Keratinocyte (primary cell): Measurements from ENCODE around the gene ELMOD1. TPM values are rescaled to one million over a fixed set of nuclear protein-coding genes. Genes with fewer than 3 reads are reported as not detected.

Experiments used
- DNase-seq: peaks from one replicate; pipeline ENCODE4 v3.0.0-alpha.2; 2011; ENCODE audit warnings: low read depth, missing footprints, low spot score
- FAIRE-seq: peaks from 2 replicates; lab custom pipeline; 2011; peaks lifted over from hg19 to GRCh38; lab: Jason Lieb, UNC
- H2AFZ ChIP-seq: 2 replicates; pipeline ENCODE4 v1.6.0; 2012; ENCODE audit warnings: low read length, control low read depth, inconsistent platforms; ENCODE audit not compliant: control insufficient read depth
- H3K27ac ChIP-seq: 2 replicates; pipeline ENCODE4 v1.5.1; 2011; ENCODE audit warnings: low read length; ENCODE audit not compliant: control insufficient read depth, insufficient read depth
- H3K27me3 ChIP-seq: 3 replicates; pipeline ENCODE4 v1.6.0; 2011; ENCODE audit warnings: low read length; ENCODE audit not compliant: control insufficient read depth, insufficient read depth; ENCODE audit errors: extremely low read depth
- H3K36me3 ChIP-seq, 2 experiments: 2 replicates in 1 of 2; 3 replicates in 1 of 2; pipeline ENCODE4 v1.5.1; 2011; ENCODE audit warnings: low read length in 2 of 2, mild to moderate bottlenecking in 1 of 2; ENCODE audit not compliant: control insufficient read depth in 2 of 2, insufficient read depth in 2 of 2; ENCODE audit errors: extremely low read depth in 1 of 2
- H3K4me1 ChIP-seq: 3 replicates; pipeline ENCODE4 v1.5.1; 2011; ENCODE audit warnings: low read length; ENCODE audit not compliant: control insufficient read depth, insufficient read depth; ENCODE audit errors: extremely low read depth
- H3K4me2 ChIP-seq: 3 replicates; pipeline ENCODE4 v1.6.0; 2011; ENCODE audit warnings: low read depth, low read length; ENCODE audit not compliant: control insufficient read depth, insufficient read depth; ENCODE audit errors: extremely low read depth
- H3K4me3 ChIP-seq, 3 experiments: fragments of 200-600 bp in 1 of 3; sonication (generic) in 1 of 3; 2 replicates in 2 of 3; 3 replicates in 1 of 3; pipeline ENCODE4 v1.5.1; 2011 to 2016; ENCODE audit warnings: low read length in 3 of 3, mild to moderate bottlenecking in 3 of 3, control low read depth in 2 of 3, inconsistent platforms in 1 of 3, low read depth in 1 of 3, mixed read lengths in 1 of 3, mixed run types in 1 of 3, moderate library complexity in 1 of 3; ENCODE audit not compliant: control insufficient read depth in 2 of 3, insufficient read depth in 2 of 3; ENCODE audit errors: extremely low read depth in 1 of 3
- H3K79me2 ChIP-seq: 2 replicates; pipeline ENCODE4 v1.6.0; 2012; ENCODE audit warnings: low read length; ENCODE audit not compliant: control insufficient read depth, insufficient read depth
- H3K9ac ChIP-seq: 3 replicates; pipeline ENCODE4 v1.6.0; 2011; ENCODE audit warnings: low read length; ENCODE audit not compliant: control insufficient read depth, insufficient read depth; ENCODE audit errors: extremely low read depth
- H3K9me1 ChIP-seq: 3 replicates; pipeline ENCODE4 v1.6.0; 2011; ENCODE audit warnings: low read length; ENCODE audit not compliant: control insufficient read depth, insufficient read depth; ENCODE audit errors: extremely low read depth
- H3K9me3 ChIP-seq: 2 replicates; pipeline ENCODE4 v1.5.1; 2012; ENCODE audit warnings: low read depth, low read length; ENCODE audit not compliant: control insufficient read depth
- H4K20me1 ChIP-seq: 3 replicates; pipeline ENCODE4 v1.6.0; 2011; ENCODE audit warnings: low read length; ENCODE audit not compliant: control insufficient read depth, insufficient read depth; ENCODE audit errors: extremely low read depth
- EZH2 ChIP-seq: IDR thresholded peaks from one replicate; pipeline ENCODE4 v1.6.1; 2012; ENCODE audit warnings: inconsistent platforms, mild to moderate bottlenecking, low read length, moderate library complexity
- dilution Hi-C: fragments of 300-500 bp; cut with MboI; formaldehyde crosslinking; loops from one replicate; pipeline ENCODE4 v1.7.0; 2020; ENCODE audit warnings: low sequenced_read_pairs; ENCODE audit not compliant: extremely low pct_ligation_motif_present
- polyA plus RNA-seq, 5 experiments: library from polyadenylated mRNA; depleted of rRNA in 3 of 5; stranded (reverse) in 3 of 5; stranded (forward) in 1 of 5; unstranded in 1 of 5; fragments of >200 nt; gene quantifications; 1 replicate in 1 of 5; 2 replicates in 3 of 5; 3 replicates in 1 of 5; pipeline versions ENCODE4 v1.2.1 to v1.2.3, GENCODE V29; 2011 to 2012; ENCODE audit warnings: missing spikeins in 2 of 5, low read depth in 1 of 5, low replicate concordance in 1 of 5
- TF ChIP-seq, protein P1 (sequence below), 3 experiments: IDR thresholded peaks in 1 of 3; conservative IDR thresholded peaks in 1 of 3; optimal IDR thresholded peaks in 1 of 3; 2 replicates in 2 of 3; 3 replicates in 1 of 3; pipeline versions ENCODE3 to v1.5.1; 2011; ENCODE audit warnings: low read length in 3 of 3, mild to moderate bottlenecking in 3 of 3, moderate library complexity in 2 of 3, control low read depth in 1 of 3, inconsistent platforms in 1 of 3; ENCODE audit not compliant: insufficient read depth in 2 of 3; ENCODE audit errors: extremely low read depth in 1 of 3

The ELMOD1 gene
- polyA plus RNA-seq, 1 donor (not counting 4 experiments of a cell fraction or from before 2014, with no cell fraction given): 0.63 TPM

DNA sequence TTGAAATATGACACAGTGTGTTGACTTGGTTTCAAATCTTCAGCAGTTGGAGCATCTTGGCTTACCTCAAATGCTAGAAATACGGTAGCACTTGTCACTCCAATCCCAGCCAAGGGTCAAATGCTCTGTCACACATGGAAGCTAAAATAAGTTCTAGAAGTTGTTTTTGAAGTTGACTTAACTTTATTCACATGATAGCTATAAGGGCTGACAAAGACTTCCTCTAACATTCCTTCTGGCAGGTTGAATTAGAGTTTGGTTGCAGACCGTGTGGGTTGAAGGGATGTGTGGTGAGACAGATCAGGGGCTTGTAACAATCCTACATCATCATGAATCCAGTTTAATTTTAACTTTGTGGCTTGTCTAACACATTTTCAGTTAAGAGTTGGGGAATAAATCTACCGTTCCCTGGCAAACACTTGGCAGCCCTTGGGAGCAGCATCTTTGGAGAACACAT is 116.3 kb downstream of the ELMOD1 start:
- Histone ChIP-seq H4K20me1 (no peaks in the 10 kb centered on the region), H3K9ac (no peak overlapping the region), H3K79me2 (no peaks in the 10 kb centered on the region), H3K9me3 (no peaks in the 10 kb centered on the region), H3K4me2 (no peak overlapping the region), H3K9me1 (no peaks in the 10 kb centered on the region), H3K4me1 (peaks cover 14% of the 10 kb centered on the region), H3K36me3 (no peaks in the 10 kb centered on the region), H3K27ac (no peak overlapping the region), H3K4me3 (no peak overlapping the region), H2AFZ (no peak overlapping the region), H3K27me3 (peaks cover 4% of the 10 kb centered on the region)
- TF ChIP-seq, protein P1, sequence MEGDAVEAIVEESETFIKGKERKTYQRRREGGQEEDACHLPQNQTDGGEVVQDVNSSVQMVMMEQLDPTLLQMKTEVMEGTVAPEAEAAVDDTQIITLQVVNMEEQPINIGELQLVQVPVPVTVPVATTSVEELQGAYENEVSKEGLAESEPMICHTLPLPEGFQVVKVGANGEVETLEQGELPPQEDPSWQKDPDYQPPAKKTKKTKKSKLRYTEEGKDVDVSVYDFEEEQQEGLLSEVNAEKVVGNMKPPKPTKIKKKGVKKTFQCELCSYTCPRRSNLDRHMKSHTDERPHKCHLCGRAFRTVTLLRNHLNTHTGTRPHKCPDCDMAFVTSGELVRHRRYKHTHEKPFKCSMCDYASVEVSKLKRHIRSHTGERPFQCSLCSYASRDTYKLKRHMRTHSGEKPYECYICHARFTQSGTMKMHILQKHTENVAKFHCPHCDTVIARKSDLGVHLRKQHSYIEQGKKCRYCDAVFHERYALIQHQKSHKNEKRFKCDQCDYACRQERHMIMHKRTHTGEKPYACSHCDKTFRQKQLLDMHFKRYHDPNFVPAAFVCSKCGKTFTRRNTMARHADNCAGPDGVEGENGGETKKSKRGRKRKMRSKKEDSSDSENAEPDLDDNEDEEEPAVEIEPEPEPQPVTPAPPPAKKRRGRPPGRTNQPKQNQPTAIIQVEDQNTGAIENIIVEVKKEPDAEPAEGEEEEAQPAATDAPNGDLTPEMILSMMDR (optimal IDR thresholded peaks at IDR 0.05 in 1 of 3, IDR thresholded peaks at IDR 0.05 in 1 of 3, conservative IDR thresholded peaks at IDR 0.05 in 1 of 3; ENCODE audit: extremely low read depth in 1 of 3, insufficient read depth in 2 of 3, low read length in 3 of 3): no peak
- DNase-seq: no peak
- FAIRE-seq: no peak
- dilution Hi-C loops: no loop called here

DNA sequence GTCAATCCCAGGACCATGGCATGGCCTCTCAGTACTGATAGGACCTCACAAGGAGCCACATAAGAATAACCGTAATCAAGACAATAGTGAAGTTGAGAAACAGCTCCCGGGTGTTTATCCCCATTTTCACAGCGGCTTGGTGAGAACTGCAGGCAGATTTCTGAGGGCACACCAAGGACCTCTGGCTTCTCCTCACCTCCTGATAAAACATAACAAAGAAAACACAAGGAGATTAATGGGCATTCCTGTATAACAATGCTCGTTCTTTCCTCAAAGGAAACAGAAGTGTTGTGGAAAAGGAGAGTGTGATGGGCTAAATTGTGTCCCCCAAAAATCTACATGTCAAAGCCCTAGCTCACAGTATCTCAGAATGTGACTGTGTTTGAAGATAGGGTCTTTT is 116.9 kb downstream of the ELMOD1 start:
- no peak overlapping the region for H3K4me3 ChIP-seq
- FAIRE-seq (no peak), DNase-seq (no peak)
- no peak overlapping the region for H3K27ac ChIP-seq
- no peak for TF ChIP-seq EZH2
- TF ChIP-seq, protein P1 (optimal IDR thresholded peaks at IDR 0.05 in 1 of 3, IDR thresholded peaks at IDR 0.05 in 1 of 3, conservative IDR thresholded peaks at IDR 0.05 in 1 of 3; ENCODE audit: extremely low read depth in 1 of 3, insufficient read depth in 2 of 3, low read length in 3 of 3): no peak
- H3K9me1 ChIP-seq: no peaks in the 10 kb centered on the region
- peaks cover 14% of the 10 kb centered on the region for H3K4me1 ChIP-seq
- dilution Hi-C loops: no loop called here
- H3K36me3 ChIP-seq: no peaks in the 10 kb centered on the region
- peaks cover 8% of the 10 kb centered on the region for H3K27me3 ChIP-seq
- H3K9ac ChIP-seq: no peak overlapping the region
- H4K20me1 ChIP-seq: no peaks in the 10 kb centered on the region
- H3K9me3 ChIP-seq: no peaks in the 10 kb centered on the region
- H2AFZ ChIP-seq: no peak overlapping the region
- H3K4me2 ChIP-seq: no peak overlapping the region
- H3K79me2 ChIP-seq: no peaks in the 10 kb centered on the region
